GM23338 (cell line): ENCODE measurements around the gene GRB14. TPM values are rescaled to one million over a fixed set of nuclear protein-coding genes. Genes with fewer than 3 reads are reported as not detected.

Source experiments
- ATAC-seq: fragments of 200-7000 bp; cut with Tn5 transposase; 3 replicates; pipeline ENCODE4 v1.9.1; 2020
- DNase-seq: peaks from one replicate; pipeline ENCODE4 v3.0.0-alpha.2; 2015; ENCODE audit warnings: low spot score
- H2AFZ ChIP-seq: fragments of 200-600 bp; sonication (generic); 2 replicates; pipeline ENCODE4 v1.8.0; 2016; ENCODE audit warnings: antibody characterized with exemption, mild to moderate bottlenecking, moderate library complexity
- H3F3A ChIP-seq: fragments of 200-600 bp; sonication (generic); replicated peaks from 2 replicates; pipeline ENCODE4 v1.8.0; 2017; ENCODE audit warnings: antibody characterized with exemption, mixed run types, low read depth
- H3K27ac ChIP-seq: fragments of 200-600 bp; sonication (generic); 2 replicates; pipeline ENCODE4 v1.6.1; 2016; ENCODE audit warnings: low read depth
- H3K27me3 ChIP-seq: fragments of 200-600 bp; sonication (generic); 2 replicates; pipeline ENCODE4 v1.8.0; 2016; ENCODE audit warnings: mild to moderate bottlenecking, mixed run types, moderate library complexity; ENCODE audit not compliant: insufficient read depth
- H3K36me3 ChIP-seq: fragments of 200-600 bp; sonication (generic); 2 replicates; pipeline ENCODE4 v1.8.0; 2016; ENCODE audit warnings: mild to moderate bottlenecking; ENCODE audit not compliant: insufficient read depth
- H3K4me1 ChIP-seq: fragments of 200-600 bp; sonication (generic); 2 replicates; pipeline ENCODE4 v1.8.0; 2016; ENCODE audit warnings: mild to moderate bottlenecking, moderate library complexity; ENCODE audit not compliant: insufficient read depth
- H3K4me2 ChIP-seq: fragments of 200-600 bp; sonication (generic); 2 replicates; pipeline ENCODE4 v1.7.1; 2017; ENCODE audit warnings: mixed run types
- H3K4me3 ChIP-seq: fragments of 200-600 bp; sonication (generic); 2 replicates; pipeline ENCODE4 v1.6.1; 2016; ENCODE audit warnings: mixed run types
- H3K79me2 ChIP-seq: fragments of 200-600 bp; sonication (generic); replicated peaks from 2 replicates; pipeline ENCODE4 v1.8.0; 2017; ENCODE audit warnings: mild to moderate bottlenecking; ENCODE audit not compliant: insufficient read depth
- H3K9me2 ChIP-seq: fragments of 200-600 bp; sonication (generic); 2 replicates; pipeline ENCODE4 v1.8.0; 2017; ENCODE audit not compliant: insufficient read depth
- H4K20me1 ChIP-seq: fragments of 200-600 bp; sonication (generic); replicated peaks from 2 replicates; pipeline ENCODE4 v1.8.0; 2017; ENCODE audit warnings: mild to moderate bottlenecking; ENCODE audit not compliant: insufficient read depth
- H3K27ac Mint-ChIP-seq: 2 replicates; pipeline ENCODE4 v1.8.0; 2020; ENCODE audit warnings: inconsistent platforms, mild to moderate bottlenecking, moderate library complexity, mixed read lengths
- H3K27me3 Mint-ChIP-seq: 3 replicates; pipeline ENCODE4 v1.8.0; 2022; ENCODE audit warnings: low read depth, mild to moderate bottlenecking, moderate library complexity, mixed read lengths, inconsistent platforms; ENCODE audit not compliant: insufficient read depth, poor library complexity
- H3K36me3 Mint-ChIP-seq: 3 replicates; pipeline ENCODE4 v1.8.0; 2021; ENCODE audit warnings: low read depth, mild to moderate bottlenecking, inconsistent platforms, moderate library complexity, mixed read lengths
- H3K4me1 Mint-ChIP-seq: 3 replicates; pipeline ENCODE4 v1.8.0; 2020; ENCODE audit warnings: mild to moderate bottlenecking, inconsistent platforms, mixed read lengths
- H3K4me3 Mint-ChIP-seq: 3 replicates; pipeline ENCODE4 v1.8.0; 2021; ENCODE audit warnings: moderate library complexity, mild to moderate bottlenecking, inconsistent platforms, mixed read lengths
- H3K9me3 Mint-ChIP-seq: 3 replicates; pipeline ENCODE4 v1.8.0; 2020; ENCODE audit warnings: moderate library complexity, mild to moderate bottlenecking, inconsistent platforms, mixed read lengths
- CREB1 ChIP-seq: fragments of 250-450 bp; sonication (Bioruptor Pico); IDR thresholded peaks from 2 replicates; pipeline ENCODE4 v1.5.0; 2020; ENCODE audit warnings: low read depth, mild to moderate bottlenecking, moderate library complexity
- EZH2 ChIP-seq: fragments of 200-600 bp; sonication (generic); IDR thresholded peaks from one replicate; pipeline ENCODE4 v1.8.0; 2017; ENCODE audit warnings: antibody characterized with exemption, mild to moderate bottlenecking, low read depth; ENCODE audit not compliant: unreplicated experiment
- JUNB ChIP-seq: IDR thresholded peaks from one replicate; pipeline ENCODE4 v1.6.1; 2016; ENCODE audit warnings: antibody characterized with exemption; ENCODE audit not compliant: unreplicated experiment
- polyA plus RNA-seq: library from polyadenylated mRNA; unstranded; fragments of >200 nt; fragmentation: Nextera tagmentation; extraction: Ambion mirVana; gene quantifications from 2 replicates; pipeline ENCODE4 v1.2.1, GENCODE V29; 2016
- total RNA-seq: library from RNA; depleted of rRNA; stranded (reverse); fragments of >200 nt; shearing (Covaris generic); gene quantifications from 2 replicates; pipeline ENCODE4 v1.2.3, GENCODE V29; 2014
- TF ChIP-seq, protein P1 (sequence below), 2 experiments: fragments of 200-600 bp in 1 of 2; sonication (generic) in 1 of 2; conservative IDR thresholded peaks; 2 replicates each; pipeline versions ENCODE4 v1.5.1 to v1.6.1; 2016 to 2017; ENCODE audit warnings: antibody characterized with exemption in 2 of 2, low read depth in 2 of 2, mild to moderate bottlenecking in 2 of 2, moderate library complexity in 1 of 2
- TF ChIP-seq, protein P2 (sequence below): fragments of 250-450 bp; sonication (Bioruptor Pico); IDR thresholded peaks from 2 replicates; pipeline ENCODE4 v1.5.0; 2020; ENCODE audit warnings: mild to moderate bottlenecking, moderate library complexity

The GRB14 gene
- total and polyA plus RNA-seq, 2 experiments from 2014 or later, result 16.0 to 28.9 TPM

GRCh38 chr2:164642946-164643555 is 21.8 kb upstream of the GRB14 start:
- Histone ChIP-seq H4K20me1 (no peaks in the 10 kb centered on the region), H3K27me3 (no peaks in the 10 kb centered on the region), H3F3A (no peaks in the 10 kb centered on the region), H3K27ac (no peak overlapping the region), H3K79me2 (no peaks in the 10 kb centered on the region), H3K9me2 (no peaks in the 10 kb centered on the region), H3K4me3 (no peak overlapping the region), H3K4me2 (no peak overlapping the region), H3K4me1 (no peaks in the 10 kb centered on the region), H3K36me3 (no peaks in the 10 kb centered on the region), H2AFZ (no peak overlapping the region)
- Mint-ChIP-seq H3K27ac (no peak overlapping the region), H3K9me3 (peaks cover 6% of the 10 kb centered on the region), H3K4me1 (peaks cover 5% of the 10 kb centered on the region), H3K4me3 (no peak overlapping the region), H3K27me3 (no peaks in the 10 kb centered on the region), H3K36me3 (no peaks in the 10 kb centered on the region; the same call in 2 of the 3 replicates)
- DNase-seq (no peak), ATAC-seq (no peak)
- no peak for TF ChIP-seq EZH2
- TF ChIP-seq, protein P1, sequence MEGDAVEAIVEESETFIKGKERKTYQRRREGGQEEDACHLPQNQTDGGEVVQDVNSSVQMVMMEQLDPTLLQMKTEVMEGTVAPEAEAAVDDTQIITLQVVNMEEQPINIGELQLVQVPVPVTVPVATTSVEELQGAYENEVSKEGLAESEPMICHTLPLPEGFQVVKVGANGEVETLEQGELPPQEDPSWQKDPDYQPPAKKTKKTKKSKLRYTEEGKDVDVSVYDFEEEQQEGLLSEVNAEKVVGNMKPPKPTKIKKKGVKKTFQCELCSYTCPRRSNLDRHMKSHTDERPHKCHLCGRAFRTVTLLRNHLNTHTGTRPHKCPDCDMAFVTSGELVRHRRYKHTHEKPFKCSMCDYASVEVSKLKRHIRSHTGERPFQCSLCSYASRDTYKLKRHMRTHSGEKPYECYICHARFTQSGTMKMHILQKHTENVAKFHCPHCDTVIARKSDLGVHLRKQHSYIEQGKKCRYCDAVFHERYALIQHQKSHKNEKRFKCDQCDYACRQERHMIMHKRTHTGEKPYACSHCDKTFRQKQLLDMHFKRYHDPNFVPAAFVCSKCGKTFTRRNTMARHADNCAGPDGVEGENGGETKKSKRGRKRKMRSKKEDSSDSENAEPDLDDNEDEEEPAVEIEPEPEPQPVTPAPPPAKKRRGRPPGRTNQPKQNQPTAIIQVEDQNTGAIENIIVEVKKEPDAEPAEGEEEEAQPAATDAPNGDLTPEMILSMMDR (conservative IDR thresholded peaks at IDR 0.05; ENCODE audit: low read depth in 2 of 2), result no peak
- TF ChIP-seq JUNB, result no peak
- no peak for TF ChIP-seq CREB1
- TF ChIP-seq, protein P2, sequence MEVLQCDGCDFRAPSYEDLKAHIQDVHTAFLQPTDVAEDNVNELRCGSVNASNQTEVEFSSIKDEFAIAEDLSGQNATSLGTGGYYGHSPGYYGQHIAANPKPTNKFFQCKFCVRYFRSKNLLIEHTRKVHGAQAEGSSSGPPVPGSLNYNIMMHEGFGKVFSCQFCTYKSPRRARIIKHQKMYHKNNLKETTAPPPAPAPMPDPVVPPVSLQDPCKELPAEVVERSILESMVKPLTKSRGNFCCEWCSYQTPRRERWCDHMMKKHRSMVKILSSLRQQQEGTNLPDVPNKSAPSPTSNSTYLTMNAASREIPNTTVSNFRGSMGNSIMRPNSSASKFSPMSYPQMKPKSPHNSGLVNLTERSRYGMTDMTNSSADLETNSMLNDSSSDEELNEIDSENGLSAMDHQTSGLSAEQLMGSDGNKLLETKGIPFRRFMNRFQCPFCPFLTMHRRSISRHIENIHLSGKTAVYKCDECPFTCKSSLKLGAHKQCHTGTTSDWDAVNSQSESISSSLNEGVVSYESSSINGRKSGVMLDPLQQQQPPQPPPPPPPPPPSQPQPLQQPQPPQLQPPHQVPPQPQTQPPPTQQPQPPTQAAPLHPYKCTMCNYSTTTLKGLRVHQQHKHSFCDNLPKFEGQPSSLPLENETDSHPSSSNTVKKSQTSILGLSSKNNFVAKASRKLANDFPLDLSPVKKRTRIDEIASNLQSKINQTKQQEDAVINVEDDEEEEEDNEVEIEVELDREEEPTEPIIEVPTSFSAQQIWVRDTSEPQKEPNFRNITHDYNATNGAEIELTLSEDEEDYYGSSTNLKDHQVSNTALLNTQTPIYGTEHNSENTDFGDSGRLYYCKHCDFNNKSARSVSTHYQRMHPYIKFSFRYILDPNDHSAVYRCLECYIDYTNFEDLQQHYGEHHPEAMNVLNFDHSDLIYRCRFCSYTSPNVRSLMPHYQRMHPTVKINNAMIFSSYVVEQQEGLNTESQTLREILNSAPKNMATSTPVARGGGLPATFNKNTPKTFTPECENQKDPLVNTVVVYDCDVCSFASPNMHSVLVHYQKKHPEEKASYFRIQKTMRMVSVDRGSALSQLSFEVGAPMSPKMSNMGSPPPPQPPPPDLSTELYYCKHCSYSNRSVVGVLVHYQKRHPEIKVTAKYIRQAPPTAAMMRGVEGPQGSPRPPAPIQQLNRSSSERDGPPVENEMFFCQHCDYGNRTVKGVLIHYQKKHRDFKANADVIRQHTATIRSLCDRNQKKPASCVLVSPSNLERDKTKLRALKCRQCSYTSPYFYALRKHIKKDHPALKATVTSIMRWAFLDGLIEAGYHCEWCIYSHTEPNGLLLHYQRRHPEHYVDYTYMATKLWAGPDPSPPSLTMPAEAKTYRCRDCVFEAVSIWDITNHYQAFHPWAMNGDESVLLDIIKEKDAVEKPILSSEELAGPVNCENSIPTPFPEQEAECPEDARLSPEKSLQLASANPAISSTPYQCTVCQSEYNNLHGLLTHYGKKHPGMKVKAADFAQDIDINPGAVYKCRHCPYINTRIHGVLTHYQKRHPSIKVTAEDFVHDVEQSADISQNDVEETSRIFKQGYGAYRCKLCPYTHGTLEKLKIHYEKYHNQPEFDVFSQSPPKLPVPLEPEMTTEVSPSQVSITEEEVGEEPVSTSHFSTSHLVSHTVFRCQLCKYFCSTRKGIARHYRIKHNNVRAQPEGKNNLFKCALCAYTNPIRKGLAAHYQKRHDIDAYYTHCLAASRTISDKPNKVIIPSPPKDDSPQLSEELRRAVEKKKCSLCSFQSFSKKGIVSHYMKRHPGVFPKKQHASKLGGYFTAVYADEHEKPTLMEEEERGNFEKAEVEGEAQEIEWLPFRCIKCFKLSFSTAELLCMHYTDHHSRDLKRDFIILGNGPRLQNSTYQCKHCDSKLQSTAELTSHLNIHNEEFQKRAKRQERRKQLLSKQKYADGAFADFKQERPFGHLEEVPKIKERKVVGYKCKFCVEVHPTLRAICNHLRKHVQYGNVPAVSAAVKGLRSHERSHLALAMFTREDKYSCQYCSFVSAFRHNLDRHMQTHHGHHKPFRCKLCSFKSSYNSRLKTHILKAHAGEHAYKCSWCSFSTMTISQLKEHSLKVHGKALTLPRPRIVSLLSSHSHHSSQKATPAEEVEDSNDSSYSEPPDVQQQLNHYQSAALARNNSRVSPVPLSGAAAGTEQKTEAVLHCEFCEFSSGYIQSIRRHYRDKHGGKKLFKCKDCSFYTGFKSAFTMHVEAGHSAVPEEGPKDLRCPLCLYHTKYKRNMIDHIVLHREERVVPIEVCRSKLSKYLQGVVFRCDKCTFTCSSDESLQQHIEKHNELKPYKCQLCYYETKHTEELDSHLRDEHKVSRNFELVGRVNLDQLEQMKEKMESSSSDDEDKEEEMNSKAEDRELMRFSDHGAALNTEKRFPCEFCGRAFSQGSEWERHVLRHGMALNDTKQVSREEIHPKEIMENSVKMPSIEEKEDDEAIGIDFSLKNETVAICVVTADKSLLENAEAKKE (CRISPR knock-in tag), result no peak
